Activated T-helper 2 cell treated with anti-CD3 and anti-CD28 coated beads, Interferon-gamma antibody, Interleukin-2, Interleukin-4, amounts not matched to agents 10 μg/mL and 5 μg/mL and 100 μg/mL, durations not matched to agents 14 hours and 24 hours and 36 hours (primary cell): ENCODE results near the gene TKTL1. TPM values are rescaled to one million over a fixed set of nuclear protein-coding genes. Genes with fewer than 3 reads are reported as not detected.

Source experiments
- total RNA-seq: library from RNA; stranded (reverse); gene quantifications from 2 replicates; pipeline ENCODE4 v1.2.3, GENCODE V29; 2022

The TKTL1 gene
- total RNA-seq, 1 donor from 2014 or later = 0.07 TPM

Other genes starting within 250 kb of the TKTL1 start
- gene MECP2, start 198.1 kb upstream of the TKTL1 start, total RNA-seq = 58.2 and 58.4 TPM in 2 replicates
- gene OPN1LW, start 151.6 kb upstream of the TKTL1 start, total RNA-seq = not detected in 2 replicates
- not detected in 2 replicates for gene OPN1MW, start 113.2 kb upstream of the TKTL1 start, total RNA-seq
- not detected in 2 replicates for gene OPN1MW2, start 76.0 kb upstream of the TKTL1 start, total RNA-seq
- not detected in 2 replicates for gene OPN1MW3, start 38.2 kb upstream of the TKTL1 start, total RNA-seq
- gene TEX28, start 671 bp upstream of the TKTL1 start, total RNA-seq = not detected in 2 replicates
- gene FLNA, start 78.8 kb downstream of the TKTL1 start, total RNA-seq = 1,005 and 1,026 TPM in 2 replicates
- 95.6 and 98.8 TPM in 2 replicates for gene EMD, start 83.5 kb downstream of the TKTL1 start, total RNA-seq
- gene RPL10, start 102.6 kb downstream of the TKTL1 start, total RNA-seq = 2,692 and 2,787 TPM in 2 replicates
- gene DNASE1L1, start 113.5 kb downstream of the TKTL1 start, total RNA-seq = 18.1 TPM in 2 replicates
- 77.3 TPM in 2 replicates for gene TAFAZZIN, start 115.7 kb downstream of the TKTL1 start, total RNA-seq
- 47.4 and 48.9 TPM in 2 replicates for gene ATP6AP1, start 132.9 kb downstream of the TKTL1 start, total RNA-seq
- gene GDI1, start 141.4 kb downstream of the TKTL1 start, total RNA-seq = 115 and 117 TPM in 2 replicates
- gene FAM50A, start 148.3 kb downstream of the TKTL1 start, total RNA-seq = 79.6 and 84.1 TPM in 2 replicates
- 62.1 and 62.5 TPM in 2 replicates for gene PLXNA3, start 162.5 kb downstream of the TKTL1 start, total RNA-seq
- 49.4 and 51.7 TPM in 2 replicates for gene LAGE3, start 183.5 kb downstream of the TKTL1 start, total RNA-seq
- gene UBL4A, start 190.8 kb downstream of the TKTL1 start, total RNA-seq = 55.5 and 56.1 TPM in 2 replicates
- gene SLC10A3, start 194.8 kb downstream of the TKTL1 start, total RNA-seq = 17.5 and 18.3 TPM in 2 replicates
- 39.2 and 39.8 TPM in 2 replicates for gene FAM3A, start 220.4 kb downstream of the TKTL1 start, total RNA-seq